K562 (cell line): Measurements from ENCODE around the gene IRGQ. TPM values are rescaled to one million over a fixed set of nuclear protein-coding genes. Genes with fewer than 3 reads are reported as not detected.

ENCODE experiments used
- COPS2 ChIP-seq: fragments of 450-650 bp; conservative IDR thresholded peaks from 2 replicates; pipeline ENCODE4 v1.6.1; 2016; ENCODE audit warnings: mild to moderate bottlenecking, moderate library complexity
- EHMT2 ChIP-seq: fragments of 450-650 bp; IDR thresholded peaks from 2 replicates; pipeline ENCODE4 v1.6.1; 2018; ENCODE audit warnings: antibody characterized with exemption
- EZH2 ChIP-seq: IDR thresholded peaks from 2 replicates; pipeline ENCODE4 v1.6.1; 2012; ENCODE audit warnings: low read depth, mild to moderate bottlenecking, inconsistent platforms, low read length, borderline replicate concordance
- HES1 ChIP-seq: fragments of 450-650 bp; IDR thresholded peaks from 2 replicates; pipeline ENCODE4 v1.6.1; 2016; ENCODE audit warnings: low read depth, mild to moderate bottlenecking, moderate library complexity
- SLC30A9 ChIP-seq: fragments of 250-450 bp; sonication (Bioruptor Pico); IDR thresholded peaks from 2 replicates; pipeline ENCODE4 v1.8.0; 2022; ENCODE audit warnings: mild to moderate bottlenecking, moderate library complexity
- STAG1 ChIP-seq: sonication (generic); formaldehyde crosslinking; IDR thresholded peaks from 2 replicates; pipeline ENCODE4 v1.5.0; 2020; ENCODE audit warnings: missing genetic modification reagents, borderline replicate concordance
- ZNF512 ChIP-seq: IDR thresholded peaks from 2 replicates; pipeline ENCODE4 v1.6.1; 2016; ENCODE audit warnings: missing genetic modification characterization, missing compliant biosample characterization
- ZNF695 ChIP-seq: fragments of 450-650 bp; formaldehyde crosslinking; IDR thresholded peaks from 2 replicates; pipeline ENCODE4 v1.4.0; 2020; ENCODE audit warnings: mild to moderate bottlenecking, moderate library complexity
- polyA plus RNA-seq, 8 experiments: library from polyadenylated mRNA; depleted of rRNA in 4 of 8; stranded (reverse) in 5 of 8; unstranded in 3 of 8; fragments of >200 nt; fragmentation: Nextera tagmentation in 2 of 8; fragmentation: Illumina TruSeq in 1 of 8; extraction: Ambion mirVana in 2 of 8; extraction: Trizol in 1 of 8; gene quantifications; 2 replicates each; pipeline versions ENCODE4 v1.2.1 to v1.2.3, GENCODE V29; 2011 to 2014; ENCODE audit warnings: inconsistent platforms in 1 of 8, missing spikeins in 1 of 8
- total RNA-seq, 7 experiments: library from RNA; depleted of rRNA in 6 of 7; stranded (reverse); fragments of >200 nt in 6 of 7; fragmentation: Illumina TruSeq in 2 of 7; extraction: Trizol in 2 of 7; gene quantifications; 2 replicates each; pipeline versions ENCODE4 v1.2.1 to v1.2.3, GENCODE V29; 2011 to 2021; ENCODE audit warnings: low replicate concordance in 1 of 7

IRGQ gene
- total and polyA plus RNA-seq, 9 of the 15 experiments (the other 6 are each of a cell fraction or from before 2014, with no cell fraction given): 3.5 to 19.2 (median 7.9) TPM

- no peak for TF ChIP-seq ZNF512 (tag)
- no peak for TF ChIP-seq COPS2
- no peak for TF ChIP-seq SLC30A9 (CRISPR knock-in tag)
- TF ChIP-seq EZH2: no peak
- TF ChIP-seq STAG1 (CRISPR knock-in tag): no peak
- no peak for TF ChIP-seq HES1
- no peak for TF ChIP-seq EHMT2
- no peak for TF ChIP-seq ZNF695 (CRISPR knock-in tag)
Measured at GRCh38 chr19:43562226-43562697, 33.7 kb downstream of the IRGQ start (continued).
